Caco-2 (cell line): ENCODE results near the gene TM9SF3. TPM values are rescaled to one million over a fixed set of nuclear protein-coding genes. Genes with fewer than 3 reads are reported as not detected.

Source experiments
- BruUV-seq: library from RNA; stranded (reverse); fragments of 400-500 nt; replicated peaks from 2 replicates; lab custom pipeline; 2021; lab: Mats Ljungman, UMichigan
- CTCF ChIA-PET: fragments of 300-600 bp; sonication (Branson Sonifier 250); formaldehyde crosslinking; loops from one replicate; lab custom pipeline; 2022; ENCODE audit warnings: antibody characterized with exemption; lab: Charles Lee
- POLR2A ChIA-PET: fragments of 300-600 bp; sonication (Branson Sonifier 250); formaldehyde crosslinking; loops from one replicate; lab custom pipeline; 2022; ENCODE audit warnings: antibody characterized with exemption; lab: Charles Lee
- DNase-seq, 2 experiments: peaks; one replicate each; pipeline versions ENCODE4 v3.0.0 to v3.0.0-alpha.2; 2020 to 2022
- H3K27me3 ChIP-seq: replicated peaks from 2 replicates; pipeline ENCODE4 v1.6.0; 2011; ENCODE audit warnings: low read length; ENCODE audit not compliant: control insufficient read depth, insufficient read depth
- H3K36me3 ChIP-seq: 2 replicates; pipeline ENCODE4 v1.5.1; 2011; ENCODE audit warnings: low read length; ENCODE audit not compliant: control insufficient read depth, insufficient read depth
- H3K4me1 ChIP-seq: fragments of 250-450 bp; sonication (Bioruptor Pico); 2 replicates; pipeline ENCODE4 v1.5.1; 2020; ENCODE audit warnings: mild to moderate bottlenecking
- H3K4me3 ChIP-seq: 2 replicates; pipeline ENCODE4 v1.5.1; 2011; ENCODE audit warnings: low read depth, mild to moderate bottlenecking, control low read depth, low read length
- H3K9me3 ChIP-seq: fragments of 250-450 bp; sonication (Bioruptor Pico); 2 replicates; pipeline ENCODE4 v1.5.1; 2020; ENCODE audit warnings: mild to moderate bottlenecking, moderate library complexity
- H3K27ac Mint-ChIP-seq: one replicate; pipeline ENCODE4 v1.8.0; 2022; ENCODE audit warnings: mixed read lengths; ENCODE audit not compliant: unreplicated experiment
- H3K27me3 Mint-ChIP-seq: one replicate; pipeline ENCODE4 v1.8.0; 2022; ENCODE audit warnings: mixed read lengths; ENCODE audit not compliant: insufficient read depth, unreplicated experiment
- H3K36me3 Mint-ChIP-seq: one replicate; pipeline ENCODE4 v1.8.0; 2022; ENCODE audit warnings: mild to moderate bottlenecking, mixed read lengths; ENCODE audit not compliant: insufficient read depth, unreplicated experiment
- H3K4me1 Mint-ChIP-seq: one replicate; pipeline ENCODE4 v1.8.0; 2022; ENCODE audit warnings: low read depth, mixed read lengths; ENCODE audit not compliant: unreplicated experiment
- H3K4me3 Mint-ChIP-seq: one replicate; pipeline ENCODE4 v1.8.0; 2022; ENCODE audit warnings: mild to moderate bottlenecking, moderate library complexity, mixed read lengths; ENCODE audit not compliant: unreplicated experiment
- H3K9me3 Mint-ChIP-seq: one replicate; pipeline ENCODE4 v1.8.0; 2022; ENCODE audit warnings: mixed read lengths; ENCODE audit not compliant: unreplicated experiment
- CTCF ChIP-seq, 2 experiments: fragments of 200-600 bp in 1 of 2; IDR thresholded peaks; 1 replicate in 1 of 2; 2 replicates in 1 of 2; pipeline versions ENCODE4 v1.5.1 to v1.8.0; 2011 to 2022; ENCODE audit warnings: antibody characterized with exemption in 1 of 2, control low read depth in 1 of 2, inconsistent platforms in 1 of 2, low read depth in 1 of 2, low read length in 1 of 2, mild to moderate bottlenecking in 1 of 2, moderate library complexity in 1 of 2; ENCODE audit not compliant: insufficient read depth in 1 of 2, severe bottlenecking in 1 of 2, unreplicated experiment in 1 of 2
- intact Hi-C: fragments of 100-400 bp; cut with micrococcal nuclease; formaldehyde crosslinking; loops from one replicate; pipeline ENCODE4 v1.10.0; 2022; ENCODE audit not compliant: unreplicated experiment
- total RNA-seq: library from RNA; stranded (reverse); gene quantifications from 2 replicates; pipeline ENCODE4 v1.2.3, GENCODE V29; 2022

The TM9SF3 gene
- total RNA-seq, 1 experiment from 2014 or later: 176 TPM

GRCh38 chr10:96588060-96588554 is 1.3 kb upstream of the TM9SF3 start:
- peak overlapping the region; percentile 95 for H3K4me3 ChIP-seq
- BruUV-seq: no TSS peak
- ChIA-PET CTCF (interaction anchor here (1.0 to 1.2 kb wide), 2 partner anchors 55 to 75 kb away, joined by 3 to 5 read pairs; partner anchors contain the start of gene TLL2), POLR2A (interaction anchor here (0.5 to 1.4 kb wide), 2 partner anchors 49 to 53 kb away, joined by 3 to 5 read pairs; no protein-coding TSS in a partner anchor)
- H3K9me3 Mint-ChIP-seq: no peaks in the 10 kb centered on the region
- H3K4me1 ChIP-seq: peaks cover 41% of the 10 kb centered on the region
- H3K36me3 ChIP-seq: no peaks in the 10 kb centered on the region
- TF ChIP-seq CTCF (IDR thresholded peaks at IDR 0.05; ENCODE audit: insufficient read depth in 1 of 2, low read depth in 1 of 2, low read length in 1 of 2, severe bottlenecking in 1 of 2, unreplicated experiment in 1 of 2): no peak
- no peak overlapping the region for H3K4me3 Mint-ChIP-seq
- no peaks in the 10 kb centered on the region for H3K9me3 ChIP-seq
- no peak overlapping the region for H3K27ac Mint-ChIP-seq
- peaks cover 6% of the 10 kb centered on the region for H3K4me1 Mint-ChIP-seq
- no peaks in the 10 kb centered on the region for H3K27me3 Mint-ChIP-seq
- no peak for DNase-seq
- H3K27me3 ChIP-seq: no peaks in the 10 kb centered on the region
- intact Hi-C loops: no loop called here
- H3K36me3 Mint-ChIP-seq: peaks cover 14% of the 10 kb centered on the region

DNA sequence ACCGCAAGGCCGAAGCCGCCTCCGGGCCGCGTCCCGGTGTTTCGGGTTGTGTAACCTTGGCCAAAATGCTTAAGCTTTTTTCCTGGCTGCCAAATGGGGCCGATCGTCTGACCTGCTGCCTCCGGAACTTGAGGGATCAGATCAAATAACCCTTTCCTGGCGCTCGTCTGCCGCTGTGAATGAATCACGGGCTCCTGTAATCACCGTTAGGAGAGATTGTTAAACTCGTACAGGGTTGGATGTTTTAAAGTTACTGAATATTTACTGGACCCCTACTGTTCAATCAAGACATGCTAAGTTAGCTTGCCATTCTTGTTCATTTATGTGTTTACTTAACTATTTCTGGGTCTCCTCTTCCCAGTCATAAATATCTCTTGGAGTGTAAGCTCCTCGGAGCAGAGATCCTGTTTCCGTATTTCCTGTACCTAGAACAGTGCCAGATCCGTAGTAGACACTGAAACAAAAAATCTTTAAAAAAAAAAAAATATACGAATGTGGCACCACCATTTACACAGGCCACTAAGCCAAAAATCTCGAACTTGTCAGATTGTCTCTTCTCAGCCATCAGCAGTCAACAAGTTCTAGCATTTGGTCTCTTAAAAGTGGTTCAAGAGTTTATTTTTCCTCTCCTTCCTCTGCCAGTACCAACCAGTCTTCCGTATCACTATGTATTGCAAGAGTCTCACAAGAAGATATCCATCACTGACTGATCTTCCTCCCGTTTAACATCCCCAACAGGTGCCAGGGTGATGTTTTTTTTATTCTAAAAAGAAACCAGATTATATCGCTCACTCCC is 650 bp upstream of the TM9SF3 start:
- Histone ChIP-seq H3K9me3 (no peaks in the 10 kb centered on the region), H3K27me3 (no peaks in the 10 kb centered on the region), H3K36me3 (no peaks in the 10 kb centered on the region), H3K4me3 (peak overlapping the region; percentile 95), H3K4me1 (peaks cover 41% of the 10 kb centered on the region)
- ChIA-PET CTCF (interaction anchor here (1.0 to 1.2 kb wide), 3 partner anchors 53 to 74 kb away, joined by 3 to 5 read pairs (median 3); partner anchors contain the start of gene TLL2), POLR2A (interaction anchor here (0.5 to 1.4 kb wide), 3 partner anchors 46 to 54 kb away, joined by 3 to 5 read pairs (median 5); no protein-coding TSS in a partner anchor)
- Mint-ChIP-seq H3K27me3 (no peaks in the 10 kb centered on the region), H3K9me3 (no peaks in the 10 kb centered on the region), H3K4me3 (no peak overlapping the region), H3K27ac (no peak overlapping the region), H3K4me1 (peaks cover 6% of the 10 kb centered on the region), H3K36me3 (peaks cover 18% of the 10 kb centered on the region)
- BruUV-seq: TSS peak; percentile 80
- intact Hi-C loops: loop anchor here (2.0 kb wide), 1 partner anchor 45 kb away; no protein-coding TSS in a partner anchor
- TF ChIP-seq CTCF (IDR thresholded peaks at IDR 0.05; ENCODE audit: insufficient read depth in 1 of 2, low read depth in 1 of 2, low read length in 1 of 2, severe bottlenecking in 1 of 2, unreplicated experiment in 1 of 2): no peak
- peak in 1 of 2 experiments; percentile 68 for DNase-seq

- TF ChIP-seq CTCF (IDR thresholded peaks at IDR 0.05; ENCODE audit: insufficient read depth in 1 of 2, low read depth in 1 of 2, low read length in 1 of 2, severe bottlenecking in 1 of 2, unreplicated experiment in 1 of 2): no peak
- no peaks in the 10 kb centered on the region for H3K36me3 ChIP-seq
- no peaks in the 10 kb centered on the region for H3K27me3 Mint-ChIP-seq
- H3K9me3 ChIP-seq: no peaks in the 10 kb centered on the region
- DNase-seq: no peak
- CTCF ChIA-PET: interaction anchor here (1.4 kb wide), 1 partner anchor 72 kb away, joined by 3 read pairs; the partner anchor contains the start of gene TLL2
- intact Hi-C loops: loop anchor here (2.0 kb wide), 1 partner anchor 47 kb away; no protein-coding TSS in a partner anchor
- H3K4me1 Mint-ChIP-seq: peaks cover 6% of the 10 kb centered on the region
- no TSS peak for BruUV-seq
- peak overlapping the region; percentile 95 for H3K27ac Mint-ChIP-seq
- H3K9me3 Mint-ChIP-seq: no peaks in the 10 kb centered on the region
- H3K4me1 ChIP-seq: peaks cover 49% of the 10 kb centered on the region
- H3K36me3 Mint-ChIP-seq: peaks cover 18% of the 10 kb centered on the region
- H3K4me3 ChIP-seq: peak overlapping the region; percentile 95
- H3K27me3 ChIP-seq: no peaks in the 10 kb centered on the region
- no peak overlapping the region for H3K4me3 Mint-ChIP-seq
- POLR2A ChIA-PET: no interaction called here
These were observed 935 bp downstream of the TM9SF3 start for GRCh38 chr10:96585736-96586418.
